ENCODE data around the gene ZNF407.

Gene ZNF407

GRCh38 chr18:74669136-74669798, 71.6 kb downstream of the ZNF407 start:
- DNase-seq (ENCODE audit: low spot score), result no peak

- DNase-seq (ENCODE audit: low spot score), result no peak
Observed at GRCh38 chr18:74672371-74672770, 74.7 kb downstream of the ZNF407 start.

GRCh38 chr18:74674487-74674886, 76.8 kb downstream of the ZNF407 start:
- DNase-seq (ENCODE audit: low spot score), result no peak

- DNase-seq (ENCODE audit: low spot score), result no peak
Observed at GRCh38 chr18:74679006-74679678, 81.5 kb downstream of the ZNF407 start.

- DNase-seq (ENCODE audit: low spot score), result no peak
Observed at GRCh38 chr18:74679679-74680076, 82.0 kb downstream of the ZNF407 start.

- DNase-seq (ENCODE audit: low spot score), result no peak
Observed at GRCh38 chr18:74682141-74682990, 84.7 kb downstream of the ZNF407 start.

GRCh38 chr18:74682991-74683297, 85.3 kb downstream of the ZNF407 start:
- no peak for DNase-seq (ENCODE audit: low spot score)

- DNase-seq (ENCODE audit: low spot score), result no peak
Observed at GRCh38 chr18:74683573-74683972, 85.9 kb downstream of the ZNF407 start.

GRCh38 chr18:74689251-74689650, 91.6 kb downstream of the ZNF407 start:
- no peak for DNase-seq (ENCODE audit: low spot score)

- DNase-seq (ENCODE audit: low spot score), result no peak
Observed at GRCh38 chr18:74692367-74693013, 94.8 kb downstream of the ZNF407 start.

- DNase-seq (ENCODE audit: low spot score), result no peak
Observed at GRCh38 chr18:74694436-74694835, 96.8 kb downstream of the ZNF407 start.

- no peak for DNase-seq (ENCODE audit: low spot score)
Observed at GRCh38 chr18:74695170-74695569, 97.5 kb downstream of the ZNF407 start.

- DNase-seq (ENCODE audit: low spot score), result no peak
Observed at GRCh38 chr18:74698881-74699280, 101.2 kb downstream of the ZNF407 start.

- DNase-seq (ENCODE audit: low spot score), result no peak
Observed at GRCh38 chr18:74699455-74699854, 101.8 kb downstream of the ZNF407 start.

GRCh38 chr18:74702950-74703349, 105.3 kb downstream of the ZNF407 start:
- DNase-seq (ENCODE audit: low spot score), result no peak

GRCh38 chr18:74708169-74708568, 110.5 kb downstream of the ZNF407 start:
- DNase-seq (ENCODE audit: low spot score), result no peak

GRCh38 chr18:74709452-74709851, 111.8 kb downstream of the ZNF407 start:
- no peak for DNase-seq (ENCODE audit: low spot score)

- no peak for DNase-seq (ENCODE audit: low spot score)
Observed at GRCh38 chr18:74714120-74714519, 116.5 kb downstream of the ZNF407 start.

- DNase-seq (ENCODE audit: low spot score), result no peak
Observed at GRCh38 chr18:74714791-74715190, 117.1 kb downstream of the ZNF407 start.

- no peak for DNase-seq (ENCODE audit: low spot score)
Observed at GRCh38 chr18:74715306-74715705, 117.6 kb downstream of the ZNF407 start.

- no peak for DNase-seq (ENCODE audit: low spot score)
Observed at GRCh38 chr18:74715865-74716712, 118.4 kb downstream of the ZNF407 start.

GRCh38 chr18:74718312-74718711, 120.6 kb downstream of the ZNF407 start:
- no peak for DNase-seq (ENCODE audit: low spot score)
